ENCODE data around the gene KBTBD7. TPM values are rescaled to one million over a fixed set of nuclear protein-coding genes. Genes with fewer than 3 reads are reported as not detected.

KBTBD7 gene
- polyA plus RNA-seq, 3 donors, result 0.43 to 7.7 (median 5.5) TPM

DNA sequence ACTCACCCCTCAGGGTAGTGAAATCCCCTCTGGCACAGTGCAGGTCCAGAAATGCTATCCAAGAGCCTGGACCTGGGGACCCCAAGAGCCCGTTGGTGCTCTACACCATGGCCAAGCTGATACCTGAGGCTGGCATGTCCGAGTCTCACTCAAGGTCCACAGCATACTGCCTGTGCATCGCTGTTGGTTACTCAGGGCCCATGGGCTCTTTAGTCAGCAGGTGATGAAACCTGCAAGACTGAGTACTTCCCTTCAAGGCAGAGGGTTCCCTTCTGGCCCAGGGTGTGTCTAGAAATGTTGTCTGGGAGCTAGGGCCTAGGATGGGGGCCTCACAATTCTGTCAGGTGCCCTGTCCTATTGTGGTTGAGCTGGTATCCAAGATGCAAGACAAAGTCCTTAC is 19.6 kb upstream of the KBTBD7 start:
- intact Hi-C loops (cut with micrococcal nuclease), result no loop called here
- no peak for DNase-seq
- Mint-ChIP-seq H3K4me3 (no peak overlapping the region), H3K4me1 (no peaks in the 10 kb centered on the region), H3K36me3 (peaks cover 11 to 15% of the 10 kb centered on the region in 2 donors), H3K27ac (no peak overlapping the region), H3K27me3 (ENCODE audit: low read depth in 3 of 3) (peaks cover 0 to 3% (median 0%) of the 10 kb centered on the region in 3 donors), H3K9me3 (peaks cover 12 to 33% (median 24%) of the 10 kb centered on the region in 7 donors)
- WGBS (ENCODE audit: insufficient coverage), result 67% methylated on average over 3 of the region's 3 CpGs
- Histone ChIP-seq H3K79me2 (ENCODE audit: insufficient read depth, low read length) (no peaks in the 10 kb centered on the region), H3K9me3 (replicated peaks in 1 of 2; ENCODE audit: control insufficient read depth in 1 of 2, insufficient read depth in 1 of 2, low read length in 2 of 2) (peaks cover 9% of the 10 kb centered on the region in 2 donors), H3K4me1 (ENCODE audit: control insufficient read depth in 1 of 2, insufficient read depth in 2 of 2, low read length in 2 of 2) (no peaks in the 10 kb centered on the region), H2AFZ (ENCODE audit: insufficient read depth, low read depth, low read length, poor library complexity, severe bottlenecking) (no peak overlapping the region), H3K36me3 (replicated peaks in 1 of 2; ENCODE audit: control insufficient read depth in 1 of 2, insufficient read depth in 2 of 2, low read length in 2 of 2) (peaks cover 5 to 8% of the 10 kb centered on the region in 2 donors), H3K27me3 (ENCODE audit: control insufficient read depth in 2 of 2, insufficient read depth in 2 of 2, low read length in 2 of 2) (no peaks in the 10 kb centered on the region), H3K4me2 (replicated peaks; ENCODE audit: extremely low read depth, low read length, poor library complexity, severe bottlenecking) (no peak overlapping the region), H3K27ac (ENCODE audit: low read depth in 1 of 2, low read length in 2 of 2) (no peak overlapping the region), H3K4me3 (replicated peaks in 1 of 3; ENCODE audit: low read depth in 2 of 3, low read length in 3 of 3) (no peak overlapping the region), H4K20me1 (ENCODE audit: insufficient read depth, low read length) (no peaks in the 10 kb centered on the region), H3K9ac (ENCODE audit: insufficient read depth, low read length, poor library complexity, severe bottlenecking) (no peak overlapping the region)
- TF ChIP-seq, protein P1, sequence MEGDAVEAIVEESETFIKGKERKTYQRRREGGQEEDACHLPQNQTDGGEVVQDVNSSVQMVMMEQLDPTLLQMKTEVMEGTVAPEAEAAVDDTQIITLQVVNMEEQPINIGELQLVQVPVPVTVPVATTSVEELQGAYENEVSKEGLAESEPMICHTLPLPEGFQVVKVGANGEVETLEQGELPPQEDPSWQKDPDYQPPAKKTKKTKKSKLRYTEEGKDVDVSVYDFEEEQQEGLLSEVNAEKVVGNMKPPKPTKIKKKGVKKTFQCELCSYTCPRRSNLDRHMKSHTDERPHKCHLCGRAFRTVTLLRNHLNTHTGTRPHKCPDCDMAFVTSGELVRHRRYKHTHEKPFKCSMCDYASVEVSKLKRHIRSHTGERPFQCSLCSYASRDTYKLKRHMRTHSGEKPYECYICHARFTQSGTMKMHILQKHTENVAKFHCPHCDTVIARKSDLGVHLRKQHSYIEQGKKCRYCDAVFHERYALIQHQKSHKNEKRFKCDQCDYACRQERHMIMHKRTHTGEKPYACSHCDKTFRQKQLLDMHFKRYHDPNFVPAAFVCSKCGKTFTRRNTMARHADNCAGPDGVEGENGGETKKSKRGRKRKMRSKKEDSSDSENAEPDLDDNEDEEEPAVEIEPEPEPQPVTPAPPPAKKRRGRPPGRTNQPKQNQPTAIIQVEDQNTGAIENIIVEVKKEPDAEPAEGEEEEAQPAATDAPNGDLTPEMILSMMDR (IDR thresholded peaks at IDR 0.05), result no peak

DNA sequence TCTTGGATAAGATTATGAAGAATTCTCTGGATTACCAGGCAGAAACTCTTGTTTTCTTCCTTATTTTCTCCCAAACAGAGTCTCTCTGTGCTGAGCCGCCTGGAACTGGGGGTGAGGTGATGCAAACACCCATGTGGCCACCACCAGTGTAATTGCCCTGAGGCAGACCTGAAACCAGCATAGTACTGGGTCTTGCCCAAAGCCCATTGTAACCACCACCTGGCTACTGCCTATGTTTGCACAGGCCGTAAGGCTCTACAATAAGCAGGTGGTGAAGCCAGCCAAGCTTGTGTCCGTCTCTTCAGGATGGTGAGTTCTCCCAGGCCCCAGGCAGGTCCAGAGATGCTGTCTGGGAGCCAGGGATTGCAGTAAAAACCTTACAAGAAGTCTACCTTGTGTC is 18.9 kb upstream of the KBTBD7 start:
- H3K79me2 ChIP-seq (ENCODE audit: insufficient read depth, low read length), result no peaks in the 10 kb centered on the region
- no peak overlapping the region for H3K27ac Mint-ChIP-seq

More for the DNA sequence above, 18.9 kb upstream of the KBTBD7 start:
- peaks cover 12 to 36% (median 24%) of the 10 kb centered on the region in 7 donors for H3K9me3 Mint-ChIP-seq
- H4K20me1 ChIP-seq (ENCODE audit: insufficient read depth, low read length), result no peaks in the 10 kb centered on the region
- peaks cover 9 to 11% of the 10 kb centered on the region in 2 donors for H3K36me3 Mint-ChIP-seq
- H3K9ac ChIP-seq (ENCODE audit: insufficient read depth, low read length, poor library complexity, severe bottlenecking), result no peak overlapping the region
- 95% methylated on average over 3 of the region's 3 CpGs for WGBS (ENCODE audit: insufficient coverage)
- H3K4me1 Mint-ChIP-seq, result no peaks in the 10 kb centered on the region
- H2AFZ ChIP-seq (ENCODE audit: insufficient read depth, low read depth, low read length, poor library complexity, severe bottlenecking), result no peak overlapping the region
- TF ChIP-seq, protein P1 (IDR thresholded peaks at IDR 0.05), result no peak
- peaks cover 5 to 8% of the 10 kb centered on the region in 2 donors for H3K36me3 ChIP-seq (replicated peaks in 1 of 2; ENCODE audit: control insufficient read depth in 1 of 2, insufficient read depth in 2 of 2, low read length in 2 of 2)
- no peak overlapping the region for H3K4me3 ChIP-seq (replicated peaks in 1 of 3; ENCODE audit: low read depth in 2 of 3, low read length in 3 of 3)
- H3K27ac ChIP-seq (ENCODE audit: low read depth in 1 of 2, low read length in 2 of 2), result no peak overlapping the region
- peaks cover 0 to 3% (median 0%) of the 10 kb centered on the region in 3 donors for H3K27me3 Mint-ChIP-seq (ENCODE audit: low read depth in 3 of 3)
- intact Hi-C loops (cut with micrococcal nuclease), result no loop called here
- H3K27me3 ChIP-seq (ENCODE audit: control insufficient read depth in 2 of 2, insufficient read depth in 2 of 2, low read length in 2 of 2), result no peaks in the 10 kb centered on the region
- no peak overlapping the region for H3K4me2 ChIP-seq (replicated peaks; ENCODE audit: extremely low read depth, low read length, poor library complexity, severe bottlenecking)
- DNase-seq, result no peak
- H3K9me3 ChIP-seq (replicated peaks in 1 of 2; ENCODE audit: control insufficient read depth in 1 of 2, insufficient read depth in 1 of 2, low read length in 2 of 2), result peaks cover 9% of the 10 kb centered on the region in 2 donors
- H3K4me1 ChIP-seq (ENCODE audit: control insufficient read depth in 1 of 2, insufficient read depth in 2 of 2, low read length in 2 of 2), result no peaks in the 10 kb centered on the region
- no peak overlapping the region for H3K4me3 Mint-ChIP-seq
